Panc1 (cell line): ENCODE results near the gene SGO2. TPM values are rescaled to one million over a fixed set of nuclear protein-coding genes. Genes with fewer than 3 reads are reported as not detected.
"Not testable (repeated sequence)": the region's sequence is repeated elsewhere in the genome, so short reads cannot be mapped to it uniquely, and the experiment has no call there.

Experiments
- ATAC-seq: fragments of 200-7000 bp; cut with Tn5 transposase; 2 replicates; pipeline ENCODE4 v1.9.1; 2020; ENCODE audit warnings: mild to moderate bottlenecking, moderate library complexity
- BruUV-seq: library from RNA; stranded (reverse); fragments of 400-500 nt; replicated peaks from 2 replicates; lab custom pipeline; 2021; lab: Mats Ljungman, UMichigan
- CTCF ChIA-PET: fragments of 300-600 bp; sonication (Branson Sonifier 250); formaldehyde crosslinking; loops from one replicate; lab custom pipeline; 2022; ENCODE audit warnings: antibody characterized with exemption; lab: Charles Lee
- POLR2A ChIA-PET: fragments of 300-600 bp; sonication (Branson Sonifier 250); formaldehyde crosslinking; loops from one replicate; lab custom pipeline; 2022; ENCODE audit warnings: antibody characterized with exemption; lab: Charles Lee
- DNase-seq: peaks from one replicate; pipeline ENCODE4 v3.0.0-alpha.2; 2010; ENCODE audit warnings: low read depth, low spot score
- H3K27ac ChIP-seq: 2 replicates; pipeline ENCODE4 v1.5.1; 2011; ENCODE audit warnings: mild to moderate bottlenecking, low read length, inconsistent platforms
- H3K27me3 ChIP-seq: fragments of 200-500 bp; sonication (Bioruptor generic); 2 replicates; pipeline ENCODE4 v1.6.0; 2014; ENCODE audit warnings: low read length, inconsistent platforms; ENCODE audit not compliant: control insufficient read depth, insufficient read depth
- H3K36me3 ChIP-seq: fragments of 200-500 bp; sonication (Bioruptor generic); 2 replicates; pipeline ENCODE4 v1.5.1; 2014; ENCODE audit warnings: inconsistent platforms, mild to moderate bottlenecking, low read length, moderate library complexity; ENCODE audit not compliant: control insufficient read depth, insufficient read depth
- H3K4me1 ChIP-seq: 2 replicates; pipeline ENCODE4 v1.5.1; 2011; ENCODE audit warnings: inconsistent platforms, mild to moderate bottlenecking, low read length, moderate library complexity; ENCODE audit not compliant: control insufficient read depth, insufficient read depth
- H3K4me3 ChIP-seq, 2 experiments: 2 replicates each; pipeline ENCODE4 v1.5.1; 2011 to 2012; ENCODE audit warnings: low read depth in 2 of 2, low read length in 2 of 2, mild to moderate bottlenecking in 2 of 2, inconsistent platforms in 1 of 2, moderate library complexity in 1 of 2
- H3K9me3 ChIP-seq: fragments of 200-500 bp; sonication (Bioruptor generic); 2 replicates; pipeline ENCODE4 v1.5.1; 2014; ENCODE audit warnings: low read depth, mild to moderate bottlenecking, inconsistent platforms, low read length, moderate library complexity; ENCODE audit not compliant: control insufficient read depth, insufficient read depth
- POLR2AphosphoS5 ChIP-seq: IDR thresholded peaks from 2 replicates; pipeline ENCODE4 v1.6.1; 2012; ENCODE audit warnings: mild to moderate bottlenecking, low read depth, low read length, moderate library complexity
- SIN3A ChIP-seq: IDR thresholded peaks from 2 replicates; pipeline ENCODE4 v1.6.1; 2012; ENCODE audit warnings: low read depth, mild to moderate bottlenecking, low read length, moderate library complexity, borderline replicate concordance; ENCODE audit not compliant: insufficient read depth
- TCF7L2 ChIP-seq: IDR thresholded peaks from 2 replicates; pipeline ENCODE4 v1.6.1; 2011; ENCODE audit warnings: mild to moderate bottlenecking, low read depth, low read length, inconsistent platforms
- in situ Hi-C: cut with HindIII; loops from 2 replicates; pipeline ENCODE4 v1.10.0; 2016; ENCODE audit warnings: low sequenced_read_pairs, low pct_unique_long_range_greater_than_20kb
- intact Hi-C: fragments of 100-400 bp; cut with micrococcal nuclease; formaldehyde crosslinking; loops from one replicate; pipeline ENCODE4 v1.10.0; 2022; ENCODE audit not compliant: unreplicated experiment
- total RNA-seq: library from RNA; stranded (reverse); gene quantifications from one replicate; pipeline ENCODE4 v1.2.1, GENCODE V29; 2021; ENCODE audit not compliant: unreplicated experiment
- TF ChIP-seq, protein P1 (sequence below), 2 experiments: IDR thresholded peaks; 2 replicates each; pipeline ENCODE4 v1.6.1; 2011 to 2012; ENCODE audit warnings: low read depth in 2 of 2, control low read depth in 1 of 2, low read length in 1 of 2, mild to moderate bottlenecking in 1 of 2, moderate library complexity in 1 of 2; ENCODE audit not compliant: insufficient read depth in 1 of 2
- TF ChIP-seq, protein P2 (sequence below): fragments of 450-650 bp; IDR thresholded peaks from 2 replicates; pipeline ENCODE4 v1.5.1; 2017; ENCODE audit warnings: mild to moderate bottlenecking

Gene SGO2
- total RNA-seq, 1 experiment from 2014 or later: 34.0 TPM

DNA sequence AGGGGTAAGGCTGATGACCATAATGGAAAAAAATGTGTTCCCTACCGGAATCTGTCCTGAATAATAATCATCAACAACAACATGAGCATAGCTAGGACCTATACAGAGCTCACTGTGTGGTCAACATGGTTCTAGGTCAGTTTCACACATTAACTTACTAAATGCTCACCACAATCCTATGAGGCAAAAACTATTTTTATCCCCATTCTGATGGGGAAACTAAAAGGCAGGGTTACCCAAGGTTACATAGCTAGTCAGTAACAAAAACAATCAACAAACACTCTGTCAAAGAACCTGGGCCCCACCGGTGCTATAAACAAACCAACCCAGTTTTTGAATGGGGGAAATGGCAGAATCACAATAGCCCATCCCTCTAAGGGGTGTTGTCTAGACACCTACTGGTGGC lies 100.0 kb downstream of the SGO2 start:
- CTCF ChIA-PET: no interaction called here
- ATAC-seq (no peak), DNase-seq (no peak)
- BruUV-seq: no TSS peak
- Histone ChIP-seq H3K4me3 (no peak overlapping the region), H3K4me1 (no peaks in the 10 kb centered on the region), H3K27me3 (no peaks in the 10 kb centered on the region; the same call in 1 of the 2 replicates), H3K27ac (no peak overlapping the region), H3K9me3 (no peaks in the 10 kb centered on the region), H3K36me3 (no peaks in the 10 kb centered on the region)
- in situ Hi-C loops (no loop called here), intact Hi-C loops (no loop called here)
- POLR2A ChIA-PET: no interaction called here
- TF ChIP-seq, protein P1, sequence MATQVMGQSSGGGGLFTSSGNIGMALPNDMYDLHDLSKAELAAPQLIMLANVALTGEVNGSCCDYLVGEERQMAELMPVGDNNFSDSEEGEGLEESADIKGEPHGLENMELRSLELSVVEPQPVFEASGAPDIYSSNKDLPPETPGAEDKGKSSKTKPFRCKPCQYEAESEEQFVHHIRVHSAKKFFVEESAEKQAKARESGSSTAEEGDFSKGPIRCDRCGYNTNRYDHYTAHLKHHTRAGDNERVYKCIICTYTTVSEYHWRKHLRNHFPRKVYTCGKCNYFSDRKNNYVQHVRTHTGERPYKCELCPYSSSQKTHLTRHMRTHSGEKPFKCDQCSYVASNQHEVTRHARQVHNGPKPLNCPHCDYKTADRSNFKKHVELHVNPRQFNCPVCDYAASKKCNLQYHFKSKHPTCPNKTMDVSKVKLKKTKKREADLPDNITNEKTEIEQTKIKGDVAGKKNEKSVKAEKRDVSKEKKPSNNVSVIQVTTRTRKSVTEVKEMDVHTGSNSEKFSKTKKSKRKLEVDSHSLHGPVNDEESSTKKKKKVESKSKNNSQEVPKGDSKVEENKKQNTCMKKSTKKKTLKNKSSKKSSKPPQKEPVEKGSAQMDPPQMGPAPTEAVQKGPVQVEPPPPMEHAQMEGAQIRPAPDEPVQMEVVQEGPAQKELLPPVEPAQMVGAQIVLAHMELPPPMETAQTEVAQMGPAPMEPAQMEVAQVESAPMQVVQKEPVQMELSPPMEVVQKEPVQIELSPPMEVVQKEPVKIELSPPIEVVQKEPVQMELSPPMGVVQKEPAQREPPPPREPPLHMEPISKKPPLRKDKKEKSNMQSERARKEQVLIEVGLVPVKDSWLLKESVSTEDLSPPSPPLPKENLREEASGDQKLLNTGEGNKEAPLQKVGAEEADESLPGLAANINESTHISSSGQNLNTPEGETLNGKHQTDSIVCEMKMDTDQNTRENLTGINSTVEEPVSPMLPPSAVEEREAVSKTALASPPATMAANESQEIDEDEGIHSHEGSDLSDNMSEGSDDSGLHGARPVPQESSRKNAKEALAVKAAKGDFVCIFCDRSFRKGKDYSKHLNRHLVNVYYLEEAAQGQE (IDR thresholded peaks at IDR 0.05; ENCODE audit: insufficient read depth in 1 of 2, low read depth in 2 of 2, low read length in 1 of 2): no peak

DNA sequence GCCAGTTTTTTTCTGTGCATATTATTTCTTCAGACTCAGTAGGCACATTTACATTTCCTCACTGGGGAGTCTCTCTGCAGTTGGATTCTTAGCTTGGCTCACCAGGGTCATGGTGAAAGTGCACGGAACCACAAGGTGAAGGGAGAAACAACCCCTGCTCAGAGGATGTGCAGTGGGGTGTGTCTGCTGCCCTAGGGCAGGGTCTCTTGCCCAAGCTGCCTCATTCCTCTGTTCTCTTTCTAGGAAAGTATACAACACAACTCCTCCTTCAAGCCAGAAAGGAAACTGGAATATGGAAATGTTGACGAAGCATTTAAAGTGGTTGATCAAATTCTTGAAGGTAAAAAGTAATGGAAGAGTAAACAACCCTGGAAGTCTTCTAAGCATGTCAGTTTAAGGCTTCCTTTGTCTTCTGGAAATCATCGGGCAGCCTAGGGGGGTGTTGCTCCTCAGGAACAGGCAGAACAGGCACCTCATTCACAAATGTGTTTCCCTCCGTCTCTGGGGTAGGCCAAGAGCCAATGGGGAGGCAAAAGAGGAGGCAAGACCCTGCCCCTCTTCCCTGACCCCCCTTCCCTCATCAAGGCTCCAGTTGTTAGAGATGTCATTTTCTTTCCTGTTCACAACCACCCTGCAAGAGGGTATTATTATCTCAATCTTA lies 101.2 kb downstream of the SGO2 start:
- Histone ChIP-seq H3K27me3 (no peaks in the 10 kb centered on the region; the same call in 1 of the 2 replicates), H3K27ac (no peak overlapping the region), H3K9me3 (no peaks in the 10 kb centered on the region), H3K36me3 (no peaks in the 10 kb centered on the region), H3K4me1 (no peaks in the 10 kb centered on the region), H3K4me3 (no peak overlapping the region)
- ATAC-seq: no peak
- ChIA-PET POLR2A (no interaction called here), CTCF (no interaction called here)
- in situ Hi-C loops: no loop called here
- BruUV-seq: no TSS peak
- TF ChIP-seq, protein P2, sequence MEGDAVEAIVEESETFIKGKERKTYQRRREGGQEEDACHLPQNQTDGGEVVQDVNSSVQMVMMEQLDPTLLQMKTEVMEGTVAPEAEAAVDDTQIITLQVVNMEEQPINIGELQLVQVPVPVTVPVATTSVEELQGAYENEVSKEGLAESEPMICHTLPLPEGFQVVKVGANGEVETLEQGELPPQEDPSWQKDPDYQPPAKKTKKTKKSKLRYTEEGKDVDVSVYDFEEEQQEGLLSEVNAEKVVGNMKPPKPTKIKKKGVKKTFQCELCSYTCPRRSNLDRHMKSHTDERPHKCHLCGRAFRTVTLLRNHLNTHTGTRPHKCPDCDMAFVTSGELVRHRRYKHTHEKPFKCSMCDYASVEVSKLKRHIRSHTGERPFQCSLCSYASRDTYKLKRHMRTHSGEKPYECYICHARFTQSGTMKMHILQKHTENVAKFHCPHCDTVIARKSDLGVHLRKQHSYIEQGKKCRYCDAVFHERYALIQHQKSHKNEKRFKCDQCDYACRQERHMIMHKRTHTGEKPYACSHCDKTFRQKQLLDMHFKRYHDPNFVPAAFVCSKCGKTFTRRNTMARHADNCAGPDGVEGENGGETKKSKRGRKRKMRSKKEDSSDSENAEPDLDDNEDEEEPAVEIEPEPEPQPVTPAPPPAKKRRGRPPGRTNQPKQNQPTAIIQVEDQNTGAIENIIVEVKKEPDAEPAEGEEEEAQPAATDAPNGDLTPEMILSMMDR: no peak
- TF ChIP-seq TCF7L2 (no peak), POLR2AphosphoS5 (no peak), SIN3A (no peak)
- TF ChIP-seq, protein P1 (IDR thresholded peaks at IDR 0.05; ENCODE audit: insufficient read depth in 1 of 2, low read depth in 2 of 2, low read length in 1 of 2): no peak
- intact Hi-C loops: no loop called here
- DNase-seq: no peak

DNA sequence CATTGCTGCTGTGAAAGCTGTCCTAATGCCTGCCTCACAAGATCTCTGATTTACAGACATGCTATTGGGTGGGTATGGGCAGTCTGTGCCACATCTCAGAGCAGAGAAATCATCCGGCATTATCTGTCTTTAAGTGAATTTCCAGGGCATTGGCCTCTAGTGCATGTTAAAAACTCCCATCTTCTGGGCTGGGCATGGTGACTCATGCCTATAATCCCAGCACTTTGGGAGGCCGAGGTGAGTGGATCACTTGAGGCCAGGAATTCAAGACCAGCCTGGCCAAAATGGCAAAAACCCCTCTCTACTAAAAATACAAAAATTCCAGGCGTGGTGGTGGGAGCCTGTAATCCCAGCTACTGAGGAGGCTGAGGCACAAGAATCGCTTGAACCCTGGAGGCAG lies 102.5 kb downstream of the SGO2 start:
- intact Hi-C loops, H3K4me1 ChIP-seq, DNase-seq, ATAC-seq, H3K27me3 ChIP-seq, H3K36me3 ChIP-seq, H3K4me3 ChIP-seq, CTCF ChIA-PET, H3K9me3 ChIP-seq, POLR2A ChIA-PET, H3K27ac ChIP-seq, BruUV-seq, in situ Hi-C loops: not testable (repeated sequence)
